ENCODE data around the gene ERC2.

DNA sequence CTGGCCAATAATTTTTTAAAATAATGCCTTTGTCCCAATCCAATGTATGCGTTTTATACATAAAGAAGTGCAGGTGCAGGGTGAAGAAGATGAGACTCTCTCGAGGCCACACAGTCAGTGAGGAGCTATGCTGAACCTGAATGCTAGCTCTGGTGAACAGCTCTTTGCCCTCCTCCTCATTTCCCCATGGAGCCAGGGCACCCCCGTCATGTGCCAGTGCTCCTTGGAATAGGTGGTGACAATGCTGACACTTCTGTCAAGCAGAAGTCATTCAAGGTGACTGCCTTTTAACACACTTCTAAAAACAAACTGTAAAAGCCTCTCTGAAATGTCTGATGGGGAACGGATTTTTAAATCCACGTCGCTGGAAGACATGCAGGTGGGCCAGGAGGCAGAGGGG is 818.7 kb downstream of the ERC2 start:
- TF ChIP-seq, protein P1, sequence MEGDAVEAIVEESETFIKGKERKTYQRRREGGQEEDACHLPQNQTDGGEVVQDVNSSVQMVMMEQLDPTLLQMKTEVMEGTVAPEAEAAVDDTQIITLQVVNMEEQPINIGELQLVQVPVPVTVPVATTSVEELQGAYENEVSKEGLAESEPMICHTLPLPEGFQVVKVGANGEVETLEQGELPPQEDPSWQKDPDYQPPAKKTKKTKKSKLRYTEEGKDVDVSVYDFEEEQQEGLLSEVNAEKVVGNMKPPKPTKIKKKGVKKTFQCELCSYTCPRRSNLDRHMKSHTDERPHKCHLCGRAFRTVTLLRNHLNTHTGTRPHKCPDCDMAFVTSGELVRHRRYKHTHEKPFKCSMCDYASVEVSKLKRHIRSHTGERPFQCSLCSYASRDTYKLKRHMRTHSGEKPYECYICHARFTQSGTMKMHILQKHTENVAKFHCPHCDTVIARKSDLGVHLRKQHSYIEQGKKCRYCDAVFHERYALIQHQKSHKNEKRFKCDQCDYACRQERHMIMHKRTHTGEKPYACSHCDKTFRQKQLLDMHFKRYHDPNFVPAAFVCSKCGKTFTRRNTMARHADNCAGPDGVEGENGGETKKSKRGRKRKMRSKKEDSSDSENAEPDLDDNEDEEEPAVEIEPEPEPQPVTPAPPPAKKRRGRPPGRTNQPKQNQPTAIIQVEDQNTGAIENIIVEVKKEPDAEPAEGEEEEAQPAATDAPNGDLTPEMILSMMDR (IDR thresholded peaks at IDR 0.05): no peak
- TF ChIP-seq POLR2A (IDR thresholded peaks at IDR 0.05): no peak
